Cardiac muscle cell (in vitro differentiated cells and primary cell): ENCODE results near the gene SBNO1. TPM values are rescaled to one million over a fixed set of nuclear protein-coding genes. Genes with fewer than 3 reads are reported as not detected.

Source experiments
- DNase-seq, 2 donors: peaks; one replicate each; pipeline versions ENCODE4 v3.0.0 to v3.0.0-alpha.2; 2010 to 2017; ENCODE audit warnings: low read depth in 1 of 2, low spot score in 1 of 2
- H3K27ac ChIP-seq: fragments of 200-600 bp; sonication (generic); 2 replicates; pipeline ENCODE4 v1.5.1; 2016
- H3K27me3 ChIP-seq: fragments of 200-600 bp; sonication (generic); 2 replicates; pipeline ENCODE4 v1.6.0; 2016; ENCODE audit warnings: control low read depth
- H3K36me3 ChIP-seq: fragments of 200-600 bp; sonication (generic); 2 replicates; pipeline ENCODE4 v1.5.1; 2016; ENCODE audit warnings: control low read depth
- H3K4me1 ChIP-seq: fragments of 200-600 bp; sonication (generic); 2 replicates; pipeline ENCODE4 v1.8.1; 2017; ENCODE audit warnings: low read depth, mild to moderate bottlenecking, mixed run types
- H3K4me3 ChIP-seq: fragments of 200-600 bp; sonication (generic); 2 replicates; pipeline ENCODE4 v1.5.1; 2016; ENCODE audit warnings: mild to moderate bottlenecking
- H3K9me3 ChIP-seq: fragments of 200-600 bp; sonication (generic); 2 replicates; pipeline ENCODE4 v1.5.1; 2017; ENCODE audit warnings: low read depth, mild to moderate bottlenecking, control low read depth
- CTCF ChIP-seq: IDR thresholded peaks from 2 replicates; pipeline ENCODE4 v1.5.1; 2012; ENCODE audit warnings: low read depth, mild to moderate bottlenecking, low read length
- polyA plus RNA-seq: library from polyadenylated mRNA; unstranded; fragments of >200 nt; fragmentation: Nextera tagmentation; extraction: Ambion mirVana; gene quantifications from 2 replicates; pipeline ENCODE4 v1.2.1, GENCODE V29; 2016
- total RNA-seq: library from RNA; depleted of rRNA; stranded (reverse); fragments of >200 nt; gene quantifications from 2 replicates; pipeline ENCODE4 v1.2.3, GENCODE V29; 2016

The SBNO1 gene
- total and polyA plus RNA-seq, 2 experiments from 2014 or later = 10.4 to 17.7 TPM

DNA sequence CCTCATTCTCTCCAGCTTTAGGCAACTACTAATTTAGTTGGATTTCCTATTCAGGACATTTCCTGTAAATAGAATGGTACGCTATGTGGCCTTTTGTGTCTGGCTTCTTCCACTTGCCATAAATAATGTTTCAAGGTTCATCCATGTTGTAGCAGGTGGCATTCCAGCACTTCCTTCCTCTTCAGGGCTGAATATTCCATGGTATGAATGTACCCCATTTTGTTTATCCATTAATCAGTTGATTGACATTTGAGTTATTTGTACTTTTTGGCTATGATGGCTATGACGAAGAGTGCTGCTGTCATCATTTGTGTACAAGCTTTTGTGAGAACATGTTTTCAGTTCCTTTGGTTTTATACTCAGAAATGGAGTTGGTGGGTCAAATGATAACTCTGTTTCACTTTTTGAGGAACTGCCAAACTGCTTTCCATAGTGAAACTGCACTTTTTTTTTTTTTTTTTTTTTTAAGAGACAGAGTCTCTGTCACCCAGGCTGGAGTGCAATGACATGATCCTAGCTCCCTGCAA lies 86.5 kb downstream of the SBNO1 start:
- no peak overlapping the region for H3K27ac ChIP-seq

GRCh38 chr12:123273166-123273565 lies 91.5 kb downstream of the SBNO1 start:
- Histone ChIP-seq H3K4me1 (no peaks in the 10 kb centered on the region), H3K4me3 (no peak overlapping the region), H3K27ac (no peak overlapping the region), H3K9me3 (no peaks in the 10 kb centered on the region), H3K27me3 (no peaks in the 10 kb centered on the region), H3K36me3 (no peaks in the 10 kb centered on the region)
- no peak for TF ChIP-seq CTCF
- DNase-seq = no peak

More for the DNA sequence above, 86.5 kb downstream of the SBNO1 start:
- DNase-seq = no peak
- H3K4me1 ChIP-seq = no peaks in the 10 kb centered on the region
- H3K36me3 ChIP-seq = no peaks in the 10 kb centered on the region
- no peaks in the 10 kb centered on the region for H3K9me3 ChIP-seq
- no peak overlapping the region for H3K4me3 ChIP-seq
- no peaks in the 10 kb centered on the region for H3K27me3 ChIP-seq
- no peak for TF ChIP-seq CTCF

- Histone ChIP-seq H3K27ac (no peak overlapping the region), H3K4me1 (no peaks in the 10 kb centered on the region)
- peak; percentile 69 to 85 for DNase-seq
Measured at GRCh38 chr12:123271001-123271668, 93.5 kb downstream of the SBNO1 start.

GRCh38 chr12:123270214-123271000 lies 94.2 kb downstream of the SBNO1 start:
- Histone ChIP-seq H3K9me3 (no peaks in the 10 kb centered on the region), H3K27ac (no peak overlapping the region), H3K4me1 (no peaks in the 10 kb centered on the region), H3K27me3 (no peaks in the 10 kb centered on the region), H3K36me3 (no peaks in the 10 kb centered on the region), H3K4me3 (peak overlapping the region; percentile 88)
- peak; percentile 26 to 46 for DNase-seq
- no peak for TF ChIP-seq CTCF

More at GRCh38 chr12:123271001-123271668, 93.5 kb downstream of the SBNO1 start:
- Histone ChIP-seq H3K4me3 (peak overlapping the region; percentile 88), H3K27me3 (no peaks in the 10 kb centered on the region), H3K9me3 (no peaks in the 10 kb centered on the region), H3K36me3 (no peaks in the 10 kb centered on the region)
- peak; percentile 32 for TF ChIP-seq CTCF

DNA sequence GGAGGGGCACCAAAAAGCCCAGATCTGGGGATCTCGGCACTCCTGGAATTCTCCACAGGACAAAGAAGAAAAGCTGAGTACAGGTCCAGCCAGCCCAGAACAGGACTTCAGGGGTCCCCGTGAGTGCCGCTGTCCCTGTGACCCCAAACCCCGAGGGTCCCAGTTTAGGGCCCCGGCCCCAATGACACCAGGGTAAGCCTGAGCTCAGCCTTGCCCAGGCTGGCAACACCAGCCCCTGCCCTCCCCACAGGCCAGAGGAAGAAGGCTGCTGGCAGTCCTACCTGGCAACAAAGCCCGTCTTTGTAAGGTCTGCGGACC lies 94.8 kb downstream of the SBNO1 start:
- H3K27ac ChIP-seq = no peak overlapping the region
- H3K4me1 ChIP-seq = no peaks in the 10 kb centered on the region
- DNase-seq = no peak

More for the DNA sequence above, 94.8 kb downstream of the SBNO1 start:
- Histone ChIP-seq H3K27me3 (no peaks in the 10 kb centered on the region), H3K4me3 (peak overlapping the region; percentile 88), H3K9me3 (no peaks in the 10 kb centered on the region), H3K36me3 (no peaks in the 10 kb centered on the region)
- no peak for TF ChIP-seq CTCF
